Measurements from ENCODE around the gene RALGPS2. TPM values are rescaled to one million over a fixed set of nuclear protein-coding genes. Genes with fewer than 3 reads are reported as not detected.
A peak's percentile ranks its signal among the peaks of the same experiment; 100 is the strongest.

The RALGPS2 gene
- total and polyA plus RNA-seq, 2 of the 8 experiments (the other 6 are each of a cell fraction or from before 2014, with no cell fraction given) = 6.7 to 38.0 TPM

DNA sequence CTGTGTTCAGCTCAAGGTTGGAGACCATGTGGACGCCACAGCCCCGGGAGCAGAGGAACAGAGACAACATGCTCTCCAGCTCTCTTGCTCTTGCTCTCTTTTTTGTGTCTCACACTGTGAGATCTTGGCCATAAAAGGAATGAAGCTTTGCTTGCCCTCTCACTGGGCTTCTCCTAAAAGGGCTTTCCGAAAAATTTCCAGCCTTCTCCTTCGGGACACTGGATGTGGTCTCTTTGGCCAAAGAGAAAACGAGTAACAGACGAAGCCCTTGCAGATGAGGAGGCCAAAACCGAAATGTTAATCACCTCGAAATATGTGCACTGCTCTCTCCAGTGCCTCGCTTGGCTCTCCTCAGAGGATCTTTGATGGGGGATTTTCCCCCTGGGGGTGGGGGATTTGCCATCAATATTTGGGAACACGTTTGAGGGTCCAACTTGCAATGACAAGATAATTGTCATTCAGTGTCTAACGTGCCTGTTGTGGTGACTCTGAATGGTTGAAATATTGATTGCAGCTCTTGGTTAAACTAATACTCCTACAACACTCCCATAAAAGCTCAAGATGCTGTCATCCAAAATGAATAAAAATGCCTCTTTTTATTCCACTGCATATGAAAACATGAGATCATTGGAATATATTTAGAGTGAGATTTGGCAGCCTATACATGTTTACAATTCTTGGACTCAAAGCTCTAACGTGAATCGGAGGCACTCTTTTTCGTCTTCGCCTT is 214.5 kb downstream of the RALGPS2 start:
- Histone ChIP-seq H4K8ac (ENCODE audit: extremely low read depth, insufficient read depth, low read length) (no peak overlapping the region), H3K9me3 (ENCODE audit: insufficient read depth in 2 of 2, low read depth in 1 of 2, low read length in 1 of 2) (no peaks in the 10 kb centered on the region), H3K23me2 (ENCODE audit: low read depth, low read length) (no peaks in the 10 kb centered on the region), H3K18ac (ENCODE audit: extremely low read depth, low read length) (no peak overlapping the region), H2BK12ac (ENCODE audit: low read depth, low read length) (no peak overlapping the region), H3K4me2 (ENCODE audit: insufficient read depth in 1 of 2, low read depth in 2 of 2, low read length in 2 of 2) (no peak overlapping the region), H2BK120ac (replicated peaks; ENCODE audit: low read depth, low read length) (no peak overlapping the region), H2AFZ (ENCODE audit: low read length) (peak overlapping the region; percentile 59; the same call in 1 of the 2 replicates), H3K27ac (ENCODE audit: low read depth, low read length) (no peak overlapping the region), H3K79me2 (ENCODE audit: control insufficient read depth in 1 of 2, insufficient read depth in 2 of 2, low read length in 2 of 2) (no peaks in the 10 kb centered on the region), H3K79me1 (ENCODE audit: low read depth, low read length) (no peaks in the 10 kb centered on the region), H4K20me1 (replicated peaks in 1 of 2; ENCODE audit: control insufficient read depth in 1 of 2, insufficient read depth in 2 of 2, low read length in 2 of 2) (no peaks in the 10 kb centered on the region), H3K14ac (ENCODE audit: insufficient read length) (no peak overlapping the region), H3K4ac (replicated peaks; ENCODE audit: insufficient read length, low read depth, low read length) (no peak overlapping the region), H3K56ac (replicated peaks; ENCODE audit: insufficient read length, low read depth, low read length) (no peak overlapping the region), H2BK15ac (ENCODE audit: low read length) (no peak overlapping the region), H2AK5ac (ENCODE audit: low read depth, low read length) (no peak overlapping the region), H3K4me3 (ENCODE audit: extremely low read depth in 1 of 4, insufficient read depth in 2 of 4, low read depth in 3 of 4, low read length in 4 of 4) (no peak overlapping the region), H3K36me3 (ENCODE audit: control insufficient read depth in 2 of 4, insufficient read depth in 4 of 4, low read length in 3 of 4) (no peaks in the 10 kb centered on the region), H4K5ac (ENCODE audit: insufficient read length, low read depth, low read length) (no peak overlapping the region), H2BK5ac (ENCODE audit: low read depth, low read length) (no peak overlapping the region), H3K9ac (replicated peaks in 1 of 4; ENCODE audit: extremely low read depth in 1 of 4, low read depth in 3 of 4, low read length in 3 of 4) (no peak overlapping the region), H2BK20ac (ENCODE audit: low read length) (no peak overlapping the region), H4K91ac (replicated peaks; ENCODE audit: insufficient read length, low read length) (no peak overlapping the region), H3K23ac (ENCODE audit: insufficient read length) (no peak overlapping the region), H3K27me3 (replicated peaks in 1 of 4; ENCODE audit: control insufficient read depth in 3 of 4, extremely low read depth in 1 of 4, insufficient read depth in 3 of 4, low read length in 3 of 4) (no peaks in the 10 kb centered on the region), H3K4me1 (replicated peaks in 1 of 4; ENCODE audit: control insufficient read depth in 3 of 4, insufficient read depth in 4 of 4, low read length in 3 of 4) (peaks cover 0 to 2% (median 0%) of the 10 kb centered on the region in 4 experiments; a peak in 2 of 7 replicates)
- peak in 1 of 2 experiments; percentile 37 for DNase-seq (ENCODE audit: low read depth in 1 of 2, low spot score in 2 of 2)
- CTCF ChIA-PET (ENCODE audit: partially characterized antibody) = interaction anchor here (1.0 to 3.3 kb wide), 4 partner anchors 19 to 397 kb away, joined by 3 to 19 read pairs (median 4); no protein-coding TSS in a partner anchor
- POLR2A ChIA-PET (ENCODE audit: partially characterized antibody) = interaction anchor here (1.0 to 1.1 kb wide), 2 partner anchors 11 to 64 kb away, joined by 3 read pairs; no protein-coding TSS in a partner anchor
- FAIRE-seq = no peak
- 80% methylated on average over 15 of the region's 15 CpGs; no CpG with 5 or more reads in 1 of the 2 experiments for WGBS, 2 experiments (ENCODE audit: extremely low coverage in 1 of 2, insufficient coverage in 1 of 2, insufficient read length in 1 of 2, insufficient replicate concordance in 2 of 2, low coverage in 1 of 2, low lambda C conversion rate in 2 of 2, missing lambda C conversion rate in 1 of 2)
- TF ChIP-seq, protein P1, sequence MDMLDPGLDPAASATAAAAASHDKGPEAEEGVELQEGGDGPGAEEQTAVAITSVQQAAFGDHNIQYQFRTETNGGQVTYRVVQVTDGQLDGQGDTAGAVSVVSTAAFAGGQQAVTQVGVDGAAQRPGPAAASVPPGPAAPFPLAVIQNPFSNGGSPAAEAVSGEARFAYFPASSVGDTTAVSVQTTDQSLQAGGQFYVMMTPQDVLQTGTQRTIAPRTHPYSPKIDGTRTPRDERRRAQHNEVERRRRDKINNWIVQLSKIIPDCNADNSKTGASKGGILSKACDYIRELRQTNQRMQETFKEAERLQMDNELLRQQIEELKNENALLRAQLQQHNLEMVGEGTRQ (IDR thresholded peaks at IDR 0.05; ENCODE audit: low read length) = no peak
- TF ChIP-seq BACH1 (IDR thresholded peaks at IDR 0.05; ENCODE audit: low read length) = no peak
- TF ChIP-seq CBX5 (IDR thresholded peaks at IDR 0.05; ENCODE audit: low read depth, low read length) = no peak
- no peak for TF ChIP-seq TEAD4 (IDR thresholded peaks at IDR 0.05; ENCODE audit: low read depth, low read length)
- TF ChIP-seq, protein P2, sequence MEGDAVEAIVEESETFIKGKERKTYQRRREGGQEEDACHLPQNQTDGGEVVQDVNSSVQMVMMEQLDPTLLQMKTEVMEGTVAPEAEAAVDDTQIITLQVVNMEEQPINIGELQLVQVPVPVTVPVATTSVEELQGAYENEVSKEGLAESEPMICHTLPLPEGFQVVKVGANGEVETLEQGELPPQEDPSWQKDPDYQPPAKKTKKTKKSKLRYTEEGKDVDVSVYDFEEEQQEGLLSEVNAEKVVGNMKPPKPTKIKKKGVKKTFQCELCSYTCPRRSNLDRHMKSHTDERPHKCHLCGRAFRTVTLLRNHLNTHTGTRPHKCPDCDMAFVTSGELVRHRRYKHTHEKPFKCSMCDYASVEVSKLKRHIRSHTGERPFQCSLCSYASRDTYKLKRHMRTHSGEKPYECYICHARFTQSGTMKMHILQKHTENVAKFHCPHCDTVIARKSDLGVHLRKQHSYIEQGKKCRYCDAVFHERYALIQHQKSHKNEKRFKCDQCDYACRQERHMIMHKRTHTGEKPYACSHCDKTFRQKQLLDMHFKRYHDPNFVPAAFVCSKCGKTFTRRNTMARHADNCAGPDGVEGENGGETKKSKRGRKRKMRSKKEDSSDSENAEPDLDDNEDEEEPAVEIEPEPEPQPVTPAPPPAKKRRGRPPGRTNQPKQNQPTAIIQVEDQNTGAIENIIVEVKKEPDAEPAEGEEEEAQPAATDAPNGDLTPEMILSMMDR (IDR thresholded peaks at IDR 0.05; ENCODE audit: control extremely low read depth in 1 of 3, insufficient read depth in 1 of 3, low read depth in 1 of 3, low read length in 3 of 3) = no peak
- no peak for TF ChIP-seq JUND (IDR thresholded peaks at IDR 0.05; ENCODE audit: low read length)
- TF ChIP-seq EZH2 (IDR thresholded peaks at IDR 0.05; ENCODE audit: low read depth, low read length, severe bottlenecking) = no peak
